ENCODE measurements around the gene ITPRIPL2.
A peak's percentile ranks its signal among the peaks of the same experiment; 100 is the strongest.

The ITPRIPL2 gene

GRCh38 chr16:19113577-19114358 lies at the start of gene ITPRIPL2:
TSS of gene ITPRIPL2 (plus strand) at chr16:19113964. CDS start at chr16:19114462, 498 bp downstream.
- no peak for DNase-seq (ENCODE audit: low read depth)

GRCh38 chr16:19066988-19067348 lies 46.8 kb upstream of the ITPRIPL2 start:
- DNase-seq (ENCODE audit: low read depth) = no peak

- peak; percentile 98 for DNase-seq (ENCODE audit: low read depth)
Measured at GRCh38 chr16:19067349-19068236, 46.2 kb upstream of the ITPRIPL2 start, which contains the start of gene COQ7. TSS of gene COQ7 (plus strand) at chr16:19067614. CDS start at chr16:19067665, 51 bp downstream.

GRCh38 chr16:19068237-19068815 lies 45.4 kb upstream of the ITPRIPL2 start:
- no peak for DNase-seq (ENCODE audit: low read depth)

- no peak for DNase-seq (ENCODE audit: low read depth)
Measured at GRCh38 chr16:19071811-19072777, 41.7 kb upstream of the ITPRIPL2 start.

GRCh38 chr16:19073344-19073743 lies 40.4 kb upstream of the ITPRIPL2 start:
- no peak for DNase-seq (ENCODE audit: low read depth)

- no peak for DNase-seq (ENCODE audit: low read depth)
Measured at GRCh38 chr16:19073863-19074262, 39.9 kb upstream of the ITPRIPL2 start.

- DNase-seq (ENCODE audit: low read depth) = no peak
Measured at GRCh38 chr16:19075511-19075910, 38.3 kb upstream of the ITPRIPL2 start.

GRCh38 chr16:19077879-19078278 lies 35.9 kb upstream of the ITPRIPL2 start:
- no peak for DNase-seq (ENCODE audit: low read depth)

- no peak for DNase-seq (ENCODE audit: low read depth)
Measured at GRCh38 chr16:19083670-19084069, 30.1 kb upstream of the ITPRIPL2 start.

- DNase-seq (ENCODE audit: low read depth) = no peak
Measured at GRCh38 chr16:19084139-19084538, 29.6 kb upstream of the ITPRIPL2 start.

- DNase-seq (ENCODE audit: low read depth) = no peak
Measured at GRCh38 chr16:19084879-19085278, 28.9 kb upstream of the ITPRIPL2 start.

GRCh38 chr16:19085679-19086200 lies 28.0 kb upstream of the ITPRIPL2 start:
- no peak for DNase-seq (ENCODE audit: low read depth)

- DNase-seq (ENCODE audit: low read depth) = peak; percentile 30
Measured at GRCh38 chr16:19086322-19087199, 27.2 kb upstream of the ITPRIPL2 start.

GRCh38 chr16:19088341-19088916 lies 25.3 kb upstream of the ITPRIPL2 start:
- DNase-seq (ENCODE audit: low read depth) = no peak

GRCh38 chr16:19089410-19089955 lies 24.3 kb upstream of the ITPRIPL2 start:
- DNase-seq (ENCODE audit: low read depth) = no peak

GRCh38 chr16:19090916-19091315 lies 22.8 kb upstream of the ITPRIPL2 start:
- DNase-seq (ENCODE audit: low read depth) = no peak

GRCh38 chr16:19092653-19093410 lies 20.9 kb upstream of the ITPRIPL2 start:
- DNase-seq (ENCODE audit: low read depth) = no peak

Data from T-helper 22 cell (primary cell).